Middle frontal gyrus (tissue), 1 donor: ENCODE data around the gene FBXL12.
"Not testable (repeated sequence)": the region's sequence is repeated elsewhere in the genome, so short reads cannot be mapped to it uniquely, and the experiment has no call there.

Source experiments
- DNase-seq: peaks from one replicate; pipeline ENCODE4 v3.0.0-alpha.2; 2015; ENCODE audit warnings: low spot score; ENCODE audit errors: extremely low spot score

The FBXL12 gene

DNA sequence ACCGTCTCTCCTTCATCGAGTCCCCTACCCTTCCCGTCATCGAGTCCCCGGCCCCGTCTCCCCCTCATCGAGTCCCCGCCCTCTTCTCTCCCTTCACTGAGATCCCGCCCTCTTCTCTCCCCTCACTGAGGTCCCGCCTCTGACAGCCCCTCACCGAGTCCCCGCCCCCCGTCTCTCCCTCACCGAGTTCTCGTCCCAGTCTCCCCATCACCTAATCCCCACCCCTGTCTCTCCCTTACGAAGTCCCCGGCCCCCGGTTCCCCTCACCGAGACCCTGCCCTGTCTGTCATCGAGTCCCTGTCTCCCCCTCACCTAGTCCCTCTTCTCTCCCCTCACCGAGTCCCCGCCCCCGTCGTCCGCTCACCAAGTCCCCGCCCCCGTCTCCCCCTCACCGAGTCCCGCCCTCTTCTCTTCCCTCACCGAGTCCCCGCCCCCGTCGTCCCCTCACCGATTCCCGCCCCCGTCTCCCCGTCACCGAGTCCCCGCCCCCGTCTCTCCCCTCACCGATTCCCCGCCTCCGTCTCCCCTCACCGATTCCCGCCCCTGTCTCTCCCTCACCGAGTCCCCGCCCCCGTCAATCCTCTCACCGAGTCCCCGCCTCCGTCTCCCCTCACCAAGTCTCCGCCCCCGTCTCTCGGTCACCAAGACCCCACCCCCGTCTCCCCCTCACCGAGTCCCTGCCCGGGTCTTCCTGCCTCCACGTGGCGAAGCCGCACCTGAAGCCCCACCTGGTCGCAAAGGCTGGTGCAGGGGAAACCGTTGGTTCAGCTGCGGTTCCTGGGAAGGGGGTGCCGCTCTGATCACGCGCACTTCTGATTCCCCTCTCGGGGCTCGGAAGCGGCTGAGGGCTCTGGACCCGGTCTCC, 26.4 kb downstream of the FBXL12 start:
- DNase-seq = peak; percentile 62

DNA sequence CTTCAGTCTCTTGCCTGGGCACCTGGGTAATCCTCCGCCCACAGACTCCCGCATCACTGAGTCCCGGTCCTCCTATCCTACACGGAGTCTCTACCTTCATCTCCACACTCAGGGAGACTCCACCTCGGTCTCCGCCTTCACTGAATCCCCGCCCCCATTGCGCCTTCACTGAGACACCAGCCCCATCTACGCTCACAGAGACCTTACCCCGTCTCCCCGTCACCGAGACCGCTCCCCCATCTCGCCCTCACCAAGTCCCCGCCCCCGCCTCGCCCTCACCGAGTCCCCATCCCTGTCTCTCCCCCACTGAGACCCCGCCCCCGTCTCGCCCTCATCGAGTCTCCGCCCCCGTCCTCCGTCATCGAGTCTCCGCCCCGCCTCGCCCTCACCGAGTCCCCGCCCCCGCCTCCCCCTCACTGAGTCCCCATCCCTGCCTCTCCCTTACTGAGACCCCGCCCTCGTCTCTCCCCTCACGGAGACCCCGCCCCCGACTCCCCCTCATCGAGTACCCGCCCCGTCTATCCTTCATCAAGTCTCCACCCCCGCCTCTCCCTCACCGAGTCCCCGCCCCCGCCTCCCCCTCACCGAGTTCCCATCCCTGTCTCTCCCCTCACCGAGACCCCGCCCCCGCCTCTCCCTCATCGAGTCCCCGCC, 27.2 kb downstream of the FBXL12 start:
- DNase-seq = peak; percentile 68

DNA sequence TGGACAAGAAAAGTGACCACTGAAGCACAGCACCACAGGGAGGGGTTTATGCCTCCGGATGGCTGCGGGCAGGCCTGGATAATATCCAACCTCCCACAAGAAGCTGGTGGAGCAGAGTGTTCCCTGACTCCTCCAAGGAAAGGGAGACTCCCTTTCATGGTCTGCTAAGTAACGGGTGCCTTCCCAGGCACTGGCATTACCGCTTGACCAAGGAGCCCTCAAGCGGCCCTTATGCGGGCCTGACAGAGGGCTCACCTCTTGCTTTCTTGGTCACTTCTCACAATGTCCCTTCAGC, 27.9 kb downstream of the FBXL12 start:
- not testable (repeated sequence) for DNase-seq

DNA sequence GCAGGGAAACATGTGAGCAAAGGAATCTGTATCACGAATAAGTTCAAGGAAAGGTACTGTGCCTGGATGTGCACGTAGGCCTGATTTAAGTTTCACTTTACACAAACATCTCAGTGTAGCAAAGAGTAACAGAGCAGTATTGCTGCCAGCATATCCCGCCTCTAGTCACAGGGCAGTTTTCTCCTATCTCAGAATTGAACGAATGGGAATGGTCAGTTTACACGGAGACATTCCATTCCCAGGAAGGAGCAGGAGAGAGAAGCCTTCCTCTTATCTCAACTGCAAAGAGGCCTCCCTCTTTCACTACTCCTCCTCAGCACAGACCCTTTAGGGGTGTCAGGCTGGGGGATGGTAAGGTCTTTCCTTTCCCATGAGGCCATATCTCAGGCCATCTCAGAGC, 29.3 kb downstream of the FBXL12 start:
- not testable (repeated sequence) for DNase-seq

DNA sequence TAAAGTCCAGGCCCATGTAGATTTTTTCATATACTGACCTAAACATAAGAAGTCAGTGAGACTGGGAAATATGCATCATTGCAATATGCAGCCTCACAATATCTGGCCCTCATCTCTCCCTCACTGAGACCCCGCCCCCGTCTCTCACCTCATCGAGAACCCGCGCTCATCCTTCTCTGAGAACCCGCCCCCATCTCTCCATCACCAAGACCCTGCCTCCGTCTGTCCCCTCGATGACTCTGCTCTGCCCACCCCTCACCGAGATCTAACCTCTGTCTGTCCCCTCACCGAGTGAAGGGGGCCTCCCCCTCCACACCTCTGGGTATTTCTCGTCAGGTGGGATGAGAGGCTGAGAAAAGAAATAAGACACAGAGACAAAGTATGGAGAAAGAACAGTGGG, 29.8 kb downstream of the FBXL12 start:
- no peak for DNase-seq

DNA sequence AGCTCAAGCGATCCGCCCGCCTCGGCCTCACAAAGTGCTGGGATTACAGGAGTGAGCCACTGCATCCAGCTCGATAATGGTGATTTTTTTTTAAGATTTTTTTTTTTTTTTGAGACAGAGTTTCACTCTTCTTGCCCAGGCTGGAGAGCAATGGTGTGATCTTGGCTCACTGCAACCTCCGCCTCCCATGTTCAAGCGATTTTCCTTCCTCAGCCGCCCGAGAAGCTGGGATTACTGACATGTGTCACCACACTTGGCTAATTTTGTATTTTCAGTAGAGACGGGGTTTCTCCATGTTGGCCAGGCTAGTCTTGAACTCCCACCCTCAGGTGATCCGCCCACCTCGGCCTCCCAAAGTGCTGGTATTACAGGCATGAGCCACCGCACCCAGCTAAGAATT, 30.3 kb downstream of the FBXL12 start:
- not testable (repeated sequence) for DNase-seq

DNA sequence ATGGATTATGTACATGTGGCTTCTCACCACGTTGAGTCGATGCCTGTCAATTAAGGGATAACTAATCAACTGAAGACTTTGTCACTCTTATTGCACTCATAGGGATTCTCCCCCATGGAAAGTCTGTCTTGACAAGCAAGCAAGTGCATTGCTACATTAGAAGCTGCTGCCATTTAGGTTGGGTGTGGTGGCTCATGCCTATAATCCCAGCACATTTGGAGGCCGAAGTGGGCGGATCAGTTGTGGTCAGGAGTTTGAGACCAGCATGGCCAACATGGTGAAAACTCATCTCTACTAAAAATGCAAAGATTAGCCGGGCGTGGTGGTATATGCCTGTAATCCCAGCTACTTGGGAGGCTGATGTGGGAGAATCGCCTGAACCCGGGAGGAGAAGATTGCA, 32.1 kb downstream of the FBXL12 start:
- DNase-seq = no peak

DNA sequence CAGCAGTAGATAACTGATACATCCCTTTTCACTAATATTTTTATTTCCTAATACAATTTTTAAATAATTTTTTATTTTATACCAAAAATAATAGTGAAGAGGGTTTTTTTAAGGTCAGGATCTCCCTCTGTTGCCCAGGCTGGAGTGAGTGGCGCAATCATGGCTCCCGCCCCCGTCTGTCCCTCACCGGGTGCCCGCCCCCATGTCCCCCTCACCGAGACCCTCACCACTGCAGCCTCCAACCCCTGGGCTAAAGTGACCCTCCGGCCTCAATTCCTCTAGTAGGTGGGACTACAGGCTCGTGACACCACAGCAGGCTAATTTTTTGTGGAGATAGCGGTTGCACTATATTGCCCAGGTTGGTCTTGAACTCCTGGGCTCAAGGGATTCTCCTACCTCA, 32.5 kb downstream of the FBXL12 start:
- DNase-seq = no peak

DNA sequence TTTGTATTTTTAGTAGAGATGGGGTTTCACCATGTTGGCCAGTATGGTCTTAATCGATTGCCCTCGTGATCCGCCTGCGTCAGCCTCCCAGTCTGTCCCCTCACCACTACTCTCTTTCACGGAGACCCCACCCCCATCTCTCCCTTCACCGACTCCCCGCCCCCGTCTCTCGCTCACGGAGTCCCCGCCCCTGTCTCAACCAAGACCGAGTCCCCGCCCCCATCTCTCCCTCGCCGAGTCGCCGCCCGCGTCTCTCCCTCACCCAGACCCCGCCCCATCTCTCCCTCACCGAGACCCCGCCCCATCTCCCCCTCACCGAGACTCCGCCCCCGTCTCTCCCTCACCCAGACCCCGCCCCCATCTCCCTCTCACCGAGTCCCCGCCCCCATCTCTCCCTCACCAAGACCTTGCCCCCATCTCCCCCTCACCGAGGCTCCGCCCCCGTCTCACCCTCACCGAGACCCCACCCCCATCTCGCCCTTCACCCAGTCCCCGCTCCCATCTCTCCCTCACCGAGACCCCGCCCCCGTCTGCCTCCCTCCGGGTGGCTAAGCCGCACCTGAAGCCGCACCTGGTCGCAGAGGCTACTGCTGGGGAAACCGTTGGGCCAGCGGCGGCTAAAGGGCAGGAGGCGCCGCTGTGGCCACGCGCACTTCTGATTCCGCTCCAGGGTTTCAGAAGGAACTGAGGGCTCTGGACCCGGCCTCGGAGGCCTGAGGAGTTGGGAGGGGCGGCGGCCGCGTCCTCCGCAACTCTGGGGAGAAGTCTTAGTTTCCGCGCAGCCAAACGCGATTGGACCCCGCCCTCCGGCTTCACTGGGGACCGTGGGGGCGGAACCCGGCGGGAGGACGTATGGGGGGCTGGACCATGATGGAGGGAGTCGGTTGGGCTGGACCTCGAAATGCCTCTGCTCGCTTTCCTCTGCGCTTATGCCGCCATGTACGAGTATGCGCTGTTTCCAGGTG, 33.2 kb downstream of the FBXL12 start:
- peak; percentile 76 for DNase-seq

DNA sequence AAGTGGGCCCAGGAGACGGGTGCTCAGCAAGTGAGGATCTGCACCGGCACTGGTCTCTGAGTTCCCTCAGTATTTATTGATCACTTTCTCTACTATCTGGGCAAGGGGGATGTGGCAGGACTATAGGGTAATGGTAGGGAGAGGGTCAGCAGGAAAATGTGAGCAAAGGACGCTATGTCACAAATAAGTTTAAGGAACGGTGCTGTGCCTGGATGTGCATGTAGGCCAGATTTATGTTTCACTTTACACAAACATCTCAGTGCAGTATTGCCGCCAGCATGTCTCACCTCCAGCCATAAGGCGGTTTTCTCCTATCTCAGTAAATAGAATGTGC, 34.7 kb downstream of the FBXL12 start:
- not testable (repeated sequence) for DNase-seq

DNA sequence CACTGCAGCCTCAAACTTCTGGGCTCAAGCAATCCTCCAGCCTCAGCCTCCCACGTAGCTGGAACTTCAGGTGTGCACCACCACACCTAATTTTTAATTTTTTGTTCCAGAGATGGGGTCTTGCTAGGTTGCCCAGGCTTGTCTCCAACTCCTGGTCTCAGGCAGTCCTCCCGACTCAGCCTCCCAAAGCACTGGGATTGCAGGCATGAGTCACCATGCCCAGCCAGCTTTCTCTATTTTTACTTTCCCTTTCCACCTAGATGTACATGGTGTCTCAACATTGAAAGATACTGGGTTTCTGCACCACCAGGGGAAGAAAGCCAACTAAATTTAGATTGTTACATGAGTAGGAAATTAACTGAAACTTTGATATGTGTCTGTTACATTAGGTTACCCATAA, 36.5 kb downstream of the FBXL12 start:
- DNase-seq = no peak

DNA sequence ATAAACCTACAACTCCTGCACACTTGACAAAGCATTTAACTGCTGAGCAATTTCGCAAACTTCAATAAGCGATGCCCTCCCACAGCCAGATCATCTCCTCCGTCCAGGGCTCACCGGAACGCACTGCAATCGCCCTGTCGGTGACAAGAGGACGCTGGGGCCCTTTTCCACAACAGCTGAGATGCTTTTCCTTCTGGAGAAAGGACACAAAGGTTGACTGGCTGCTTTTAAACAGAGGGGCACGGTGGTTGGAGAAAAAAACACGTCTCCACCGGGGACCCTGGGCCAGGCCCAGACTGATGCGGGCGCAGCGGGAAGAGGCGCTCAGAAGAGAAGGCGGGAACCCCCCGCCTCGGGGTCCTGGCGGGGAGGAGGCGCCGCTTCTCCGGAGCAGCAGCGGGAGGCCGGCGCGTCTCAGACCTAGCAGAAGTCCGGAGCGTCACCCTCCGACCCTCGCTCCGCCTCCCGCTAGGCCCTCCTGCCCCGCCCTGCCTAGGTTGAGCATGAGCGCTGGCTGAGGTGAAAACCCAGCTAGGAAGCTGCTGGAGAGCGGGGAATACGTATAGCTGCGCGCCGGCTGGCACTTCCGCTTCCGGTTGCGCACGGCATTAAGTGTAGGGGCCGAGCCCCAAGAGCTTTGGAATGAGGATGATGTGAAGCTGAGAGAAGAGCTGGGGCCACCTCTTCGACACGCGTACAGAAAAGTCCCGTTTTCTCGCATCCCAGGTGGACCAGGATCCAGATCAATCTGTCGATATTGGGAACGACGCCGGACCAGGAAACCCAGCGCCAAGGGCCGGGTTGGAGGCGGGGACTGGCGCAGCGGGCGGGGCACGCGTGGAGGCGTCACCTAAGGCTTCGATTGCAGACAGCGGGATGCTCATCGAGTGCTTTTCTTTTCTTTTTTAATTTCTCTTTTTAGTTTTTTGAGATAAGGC, 50.4 kb downstream of the FBXL12 start, which contains the start of gene ZNF846:
Gene ZNF846, minus strand, starts transcription at position 564 of the 938 bp plus-strand sequence. CDS start 3,788 bp downstream, outside the sequence.
- DNase-seq = peak; percentile 89
